Panc1 (cell line): Measurements from ENCODE around the gene LARGE2.

Experiments
- POLR2AphosphoS5 ChIP-seq: IDR thresholded peaks from 2 replicates; pipeline ENCODE4 v1.6.1; 2012; ENCODE audit warnings: mild to moderate bottlenecking, low read depth, low read length, moderate library complexity
- TF ChIP-seq, protein P1 (sequence below): fragments of 450-650 bp; IDR thresholded peaks from 2 replicates; pipeline ENCODE4 v1.5.1; 2017; ENCODE audit warnings: mild to moderate bottlenecking

DNA sequence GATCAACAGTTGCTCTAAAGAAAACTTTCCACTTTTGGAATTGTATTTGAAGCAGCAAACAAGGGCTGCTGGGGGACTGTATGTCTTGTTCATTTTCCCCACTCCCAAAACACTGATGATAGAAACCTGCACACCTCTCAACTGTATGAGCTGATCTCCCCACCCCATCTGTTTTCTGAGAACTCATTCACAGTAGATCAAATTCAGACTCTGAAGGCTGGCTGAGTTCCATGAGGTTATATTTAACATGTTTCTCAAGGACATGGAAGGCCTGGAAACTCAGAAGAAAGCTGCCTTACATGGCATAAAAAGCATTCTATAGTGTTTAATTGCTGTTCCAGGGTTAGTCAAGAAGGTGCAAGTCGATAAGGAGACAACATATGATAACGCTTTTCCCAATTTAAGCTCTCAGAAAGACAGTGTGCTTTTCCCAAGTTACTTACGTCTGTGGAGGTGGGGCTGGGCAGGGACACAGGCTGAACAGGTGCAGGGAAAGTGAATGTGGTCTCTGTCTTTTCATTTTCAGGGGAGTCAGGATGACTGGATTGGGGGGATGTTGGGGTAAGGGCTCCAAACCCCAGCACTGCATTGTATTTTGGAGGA is 23.0 kb downstream of the LARGE2 start:
- TF ChIP-seq, protein P1, sequence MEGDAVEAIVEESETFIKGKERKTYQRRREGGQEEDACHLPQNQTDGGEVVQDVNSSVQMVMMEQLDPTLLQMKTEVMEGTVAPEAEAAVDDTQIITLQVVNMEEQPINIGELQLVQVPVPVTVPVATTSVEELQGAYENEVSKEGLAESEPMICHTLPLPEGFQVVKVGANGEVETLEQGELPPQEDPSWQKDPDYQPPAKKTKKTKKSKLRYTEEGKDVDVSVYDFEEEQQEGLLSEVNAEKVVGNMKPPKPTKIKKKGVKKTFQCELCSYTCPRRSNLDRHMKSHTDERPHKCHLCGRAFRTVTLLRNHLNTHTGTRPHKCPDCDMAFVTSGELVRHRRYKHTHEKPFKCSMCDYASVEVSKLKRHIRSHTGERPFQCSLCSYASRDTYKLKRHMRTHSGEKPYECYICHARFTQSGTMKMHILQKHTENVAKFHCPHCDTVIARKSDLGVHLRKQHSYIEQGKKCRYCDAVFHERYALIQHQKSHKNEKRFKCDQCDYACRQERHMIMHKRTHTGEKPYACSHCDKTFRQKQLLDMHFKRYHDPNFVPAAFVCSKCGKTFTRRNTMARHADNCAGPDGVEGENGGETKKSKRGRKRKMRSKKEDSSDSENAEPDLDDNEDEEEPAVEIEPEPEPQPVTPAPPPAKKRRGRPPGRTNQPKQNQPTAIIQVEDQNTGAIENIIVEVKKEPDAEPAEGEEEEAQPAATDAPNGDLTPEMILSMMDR: no peak
- TF ChIP-seq POLR2AphosphoS5: no peak
